ENCODE measurements around the gene ACSL4.

- no peak for TF ChIP-seq POLR2AphosphoS5 (IDR thresholded peaks at IDR 0.05; ENCODE audit: insufficient read depth in 1 of 2, low read depth in 1 of 2)
- no peak for TF ChIP-seq CTCF (IDR thresholded peaks at IDR 0.05)
These were observed 74.7 kb downstream of the ACSL4 start for GRCh38 chrX:109658391-109658790.

Data from vagina (tissue), 2 donors.